ENCODE results near the gene ARSK. TPM values are rescaled to one million over a fixed set of nuclear protein-coding genes. Genes with fewer than 3 reads are reported as not detected.
A peak's percentile ranks its signal among the peaks of the same experiment; 100 is the strongest.

The ARSK gene, protein sequence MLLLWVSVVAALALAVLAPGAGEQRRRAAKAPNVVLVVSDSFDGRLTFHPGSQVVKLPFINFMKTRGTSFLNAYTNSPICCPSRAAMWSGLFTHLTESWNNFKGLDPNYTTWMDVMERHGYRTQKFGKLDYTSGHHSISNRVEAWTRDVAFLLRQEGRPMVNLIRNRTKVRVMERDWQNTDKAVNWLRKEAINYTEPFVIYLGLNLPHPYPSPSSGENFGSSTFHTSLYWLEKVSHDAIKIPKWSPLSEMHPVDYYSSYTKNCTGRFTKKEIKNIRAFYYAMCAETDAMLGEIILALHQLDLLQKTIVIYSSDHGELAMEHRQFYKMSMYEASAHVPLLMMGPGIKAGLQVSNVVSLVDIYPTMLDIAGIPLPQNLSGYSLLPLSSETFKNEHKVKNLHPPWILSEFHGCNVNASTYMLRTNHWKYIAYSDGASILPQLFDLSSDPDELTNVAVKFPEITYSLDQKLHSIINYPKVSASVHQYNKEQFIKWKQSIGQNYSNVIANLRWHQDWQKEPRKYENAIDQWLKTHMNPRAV
- polyA plus RNA-seq (2013, experiment 1 of 2; ENCODE audit: insufficient read length): 6.0 TPM
- 6.0 TPM for polyA plus RNA-seq (2013, experiment 2 of 2; ENCODE audit: insufficient read length)

DNA sequence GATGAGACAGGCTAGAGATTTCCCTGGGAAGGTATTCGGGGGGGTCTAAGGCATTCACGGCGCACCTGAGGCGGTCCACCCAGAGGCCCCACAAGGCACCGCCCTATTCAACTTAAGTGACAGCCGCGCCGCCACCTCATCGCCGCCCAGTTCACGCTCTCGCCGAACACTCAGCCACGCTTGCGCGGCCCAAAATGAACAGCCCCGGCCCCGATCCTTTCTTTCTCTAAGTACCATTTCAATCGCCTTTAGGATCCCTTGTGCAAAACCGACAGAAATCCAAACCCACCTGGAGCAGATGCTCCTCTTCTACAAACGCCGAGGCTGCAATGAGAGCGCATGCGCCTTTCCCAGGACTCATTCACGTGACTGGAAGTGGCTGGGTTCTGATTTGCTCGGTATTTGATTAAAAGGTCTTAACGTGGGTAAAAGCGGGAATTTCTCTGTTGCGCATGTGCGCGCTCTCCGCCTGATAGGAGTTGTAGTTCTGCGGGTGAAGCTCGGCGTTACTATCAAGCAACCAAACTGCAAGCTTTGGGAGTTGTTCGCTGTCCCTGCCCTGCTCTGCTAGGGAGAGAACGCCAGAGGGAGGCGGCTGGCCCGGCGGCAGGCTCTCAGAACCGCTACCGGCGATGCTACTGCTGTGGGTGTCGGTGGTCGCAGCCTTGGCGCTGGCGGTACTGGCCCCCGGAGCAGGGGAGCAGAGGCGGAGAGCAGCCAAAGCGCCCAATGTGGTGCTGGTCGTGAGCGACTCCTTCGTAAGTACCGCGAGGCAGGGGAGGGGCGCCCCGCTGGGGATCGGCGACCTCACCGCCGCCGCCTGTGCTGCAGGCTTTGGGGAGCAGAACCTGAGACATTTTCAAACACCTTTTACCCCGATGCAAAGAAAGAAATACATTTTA, at the start of gene ARSK, which contains the start of gene SKIC3:
Gene ARSK (plus strand): TSS at position 455 of the 902 bp plus-strand sequence. CDS start 178 bp downstream, at position 633.
Gene SKIC3 (minus strand): TSS at position 331 of the 902 bp plus-strand sequence. CDS start 7,827 bp downstream, outside the sequence.
- peak; percentile 99 for DNase-seq

DNA sequence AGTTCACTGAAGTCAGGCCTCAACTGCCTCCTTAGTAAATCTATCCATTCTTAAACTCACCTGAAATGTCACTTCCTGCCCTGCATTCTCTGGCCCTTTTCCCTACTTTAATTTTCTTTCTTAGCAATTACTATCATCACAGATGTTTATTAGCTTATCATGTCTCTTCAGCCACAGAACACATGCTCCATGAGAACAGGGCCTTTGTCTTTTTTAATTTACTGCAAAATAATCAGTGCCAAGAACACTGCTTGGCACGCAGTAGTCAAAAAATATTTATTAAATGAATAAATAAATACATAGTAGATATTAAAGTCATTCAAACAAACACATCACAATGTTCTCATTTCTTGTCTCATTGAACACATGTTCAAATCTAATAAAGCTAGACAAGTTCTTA, 46.4 kb upstream of the ARSK start:
- no peak for DNase-seq

DNA sequence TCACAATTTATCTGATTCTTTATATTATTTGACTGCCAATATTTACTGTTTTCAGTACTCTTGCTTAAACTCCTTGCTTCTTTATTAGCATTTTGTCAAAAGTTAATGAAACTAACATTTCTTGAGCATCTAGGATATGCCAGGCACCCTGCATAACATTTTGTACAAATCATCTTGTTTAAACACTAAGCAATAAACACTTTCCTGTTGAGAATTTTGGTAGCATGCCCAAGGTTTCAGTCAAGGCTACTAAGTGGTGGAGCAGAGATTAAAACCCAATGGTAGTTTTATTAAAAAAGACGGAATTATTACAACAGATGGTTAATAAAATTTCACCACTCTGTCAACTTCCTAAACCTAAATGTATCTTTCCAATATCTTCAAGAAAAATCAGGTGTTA, 43.3 kb upstream of the ARSK start:
- no peak for DNase-seq

DNA sequence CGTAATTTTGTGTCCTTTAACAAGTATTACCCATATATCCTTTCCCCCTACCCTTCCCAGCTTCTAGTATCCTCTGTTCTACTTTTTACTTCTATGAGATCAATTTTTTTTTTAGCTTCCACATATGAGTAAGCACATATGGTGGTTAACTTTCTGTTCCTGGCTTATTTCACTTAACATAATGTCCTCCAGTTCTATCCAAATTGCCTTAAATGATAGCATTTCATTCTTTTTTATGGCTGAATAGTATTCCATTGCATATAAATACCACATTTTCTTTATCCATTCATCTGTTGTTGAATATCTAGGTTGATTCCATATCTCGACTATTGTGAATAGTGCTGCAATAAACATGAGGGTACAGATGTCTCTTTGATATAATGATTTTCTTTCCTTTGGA, 36.5 kb upstream of the ARSK start:
- no peak for DNase-seq

DNA sequence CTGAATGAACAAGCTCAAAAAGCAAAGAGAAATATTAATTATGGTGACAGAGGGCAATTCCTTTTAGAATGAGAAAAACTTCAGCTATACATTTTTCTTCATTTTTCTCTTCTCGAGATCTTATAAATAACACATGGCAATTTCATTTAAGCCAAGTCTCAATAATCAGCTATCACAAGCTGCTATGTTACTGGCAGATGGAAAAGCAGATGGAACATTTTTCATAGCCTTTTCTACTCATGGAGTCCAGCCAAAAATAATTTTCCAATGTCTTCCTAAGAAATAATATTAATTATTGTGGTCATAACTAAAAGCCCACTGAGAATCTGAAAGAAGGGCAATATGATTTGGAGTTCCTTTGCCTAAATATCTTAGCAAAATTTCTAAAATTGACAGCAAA, 35.8 kb upstream of the ARSK start:
- no peak for DNase-seq

DNA sequence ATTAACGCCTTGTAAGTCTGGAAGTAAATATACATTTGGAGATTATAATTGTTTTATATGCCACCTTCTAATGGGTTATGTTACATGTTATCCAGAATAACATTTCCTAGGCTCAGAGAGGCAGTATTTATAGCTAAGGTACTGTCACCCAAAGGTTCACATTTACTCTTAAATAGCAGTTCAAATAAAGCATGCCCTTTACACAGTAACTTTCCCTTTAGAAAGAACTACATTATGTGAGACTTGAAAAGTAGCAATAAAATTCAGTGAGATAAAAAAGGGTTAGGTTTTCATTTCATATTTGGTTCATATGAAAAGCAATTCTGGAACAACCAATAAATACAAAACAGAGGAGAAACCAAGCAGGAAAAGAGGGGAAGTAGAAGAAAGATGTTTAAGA, 35.2 kb upstream of the ARSK start:
- no peak for DNase-seq

DNA sequence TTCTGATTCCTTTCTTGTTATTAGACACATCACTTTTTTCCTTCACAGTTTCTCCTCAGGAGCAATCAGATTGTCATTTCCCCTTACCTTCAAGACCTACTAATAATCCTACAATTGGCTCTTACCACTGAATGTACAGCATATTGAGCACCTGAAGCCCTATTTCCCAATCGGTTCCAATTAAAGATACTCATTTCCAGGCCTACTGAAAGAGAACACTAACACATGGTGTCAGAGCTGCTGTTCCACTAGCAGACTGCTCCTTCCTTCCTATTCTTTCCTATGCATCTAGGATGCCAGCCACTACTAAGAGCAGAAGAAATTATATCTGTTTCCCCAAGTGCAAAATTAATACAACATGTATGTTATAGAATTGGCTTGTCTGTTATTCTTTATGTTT, 34.7 kb upstream of the ARSK start:
- DNase-seq: no peak

DNA sequence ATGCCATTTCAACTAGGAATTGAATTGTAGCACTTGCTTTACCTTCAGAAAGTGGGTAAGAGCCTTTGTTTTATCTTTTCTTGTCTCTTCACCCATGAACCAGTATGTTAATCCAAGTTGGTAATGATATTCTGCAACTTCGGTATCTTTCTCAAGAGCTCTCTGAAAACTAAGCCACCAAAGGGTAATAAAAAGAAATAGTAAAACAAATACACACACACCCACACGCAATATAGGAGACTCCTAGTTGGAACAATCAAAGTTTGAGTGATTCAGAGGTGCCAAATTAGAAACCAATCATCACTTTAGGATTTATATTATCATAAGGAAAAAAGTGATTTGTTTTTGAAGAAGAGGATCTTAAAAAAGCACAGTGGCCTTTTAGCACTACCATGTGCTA, 30.5 kb upstream of the ARSK start:
- DNase-seq: no peak

DNA sequence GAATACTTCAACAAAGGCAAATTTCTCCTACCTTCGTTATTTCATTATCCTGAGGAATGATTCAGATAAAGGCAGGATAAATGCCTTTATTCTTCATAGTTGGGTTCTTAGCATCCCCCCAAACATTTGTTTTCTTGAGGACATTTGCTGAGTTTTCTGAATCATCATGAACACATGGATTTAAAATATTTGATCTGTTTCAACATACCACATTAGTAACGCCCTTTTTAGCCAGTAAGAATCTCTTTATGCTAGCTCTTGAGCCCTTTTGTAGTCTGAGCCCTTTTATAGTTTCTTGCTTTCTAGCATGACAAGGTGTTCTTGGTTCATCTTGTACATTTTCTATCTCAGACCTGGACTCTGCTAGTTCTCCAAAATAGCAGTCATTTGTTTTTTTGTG, 28.0 kb upstream of the ARSK start:
- no peak for DNase-seq

DNA sequence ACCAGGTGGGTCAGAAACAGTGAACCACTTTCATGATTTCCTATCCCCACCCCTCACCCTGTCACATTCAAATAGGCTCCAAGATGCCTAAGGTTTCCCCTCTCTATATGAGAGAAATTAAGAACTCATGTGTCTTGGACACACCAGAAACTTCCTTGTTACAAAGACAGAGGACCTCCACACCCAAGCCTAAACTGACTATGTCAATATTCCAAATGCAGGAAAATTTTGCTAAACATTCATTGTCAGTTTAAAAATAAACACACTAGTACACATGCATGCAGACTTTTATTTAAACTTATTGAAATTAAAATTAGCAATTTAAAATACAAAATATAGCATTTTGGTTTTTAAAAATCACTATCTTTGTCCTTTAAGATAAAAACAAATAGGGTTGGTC, 26.3 kb upstream of the ARSK start:
- no peak for DNase-seq

DNA sequence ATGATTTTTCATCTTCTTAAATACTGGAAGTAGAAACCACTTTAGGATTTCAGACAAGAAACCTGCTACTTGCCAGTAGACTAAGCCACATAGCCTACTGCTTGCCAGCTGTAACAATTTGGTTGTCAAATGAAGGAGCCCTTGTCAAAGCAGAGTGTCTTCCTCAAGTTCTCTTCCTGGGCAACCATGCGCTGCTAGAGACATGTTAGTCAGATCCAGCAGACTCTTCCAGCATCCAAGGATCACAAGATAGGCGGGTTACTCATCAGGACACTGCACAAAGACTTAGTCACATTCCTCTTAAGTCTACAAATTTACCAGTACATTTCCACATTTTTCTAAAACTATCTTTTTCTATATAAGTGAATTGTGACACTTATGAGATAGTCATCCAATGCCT, 24.5 kb upstream of the ARSK start:
- peak; percentile 87 for DNase-seq

DNA sequence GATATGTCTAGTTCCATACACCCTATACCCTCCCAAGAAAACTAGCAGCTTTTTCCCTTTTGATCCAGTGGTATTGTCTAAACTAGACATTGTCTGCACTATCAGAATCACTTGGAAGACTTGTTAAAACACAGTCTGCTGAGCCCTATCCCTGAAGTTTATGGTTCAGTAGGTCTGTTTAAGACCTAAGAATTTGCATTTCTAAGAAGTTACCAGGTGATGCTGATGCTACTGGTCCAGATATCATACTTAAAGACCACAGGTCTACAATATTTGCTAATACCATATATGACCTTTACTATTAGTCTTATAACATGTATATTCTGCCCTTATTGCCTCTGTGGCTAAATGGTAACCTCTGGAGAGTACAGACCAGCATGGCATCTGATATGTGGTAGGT, 23.4 kb upstream of the ARSK start:
- no peak for DNase-seq

DNA sequence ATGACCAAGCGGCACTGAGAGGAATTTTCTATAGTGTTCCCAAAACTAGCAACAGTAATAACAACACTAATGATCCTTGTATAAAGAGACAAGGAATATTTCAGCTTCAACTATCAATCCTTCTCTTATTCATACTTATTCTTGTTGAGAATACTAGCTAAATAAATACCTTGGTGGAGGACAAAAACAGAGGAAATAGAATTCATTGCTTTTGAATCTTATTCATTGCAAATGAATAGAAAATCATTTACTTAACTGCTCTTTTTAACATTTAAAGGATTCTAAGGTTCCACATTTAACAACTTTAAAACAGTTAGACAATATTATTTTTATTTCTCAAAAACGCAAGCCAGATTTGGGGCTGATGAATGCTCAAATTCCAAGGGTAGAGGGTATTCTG, 22.5 kb upstream of the ARSK start:
- DNase-seq: no peak

DNA sequence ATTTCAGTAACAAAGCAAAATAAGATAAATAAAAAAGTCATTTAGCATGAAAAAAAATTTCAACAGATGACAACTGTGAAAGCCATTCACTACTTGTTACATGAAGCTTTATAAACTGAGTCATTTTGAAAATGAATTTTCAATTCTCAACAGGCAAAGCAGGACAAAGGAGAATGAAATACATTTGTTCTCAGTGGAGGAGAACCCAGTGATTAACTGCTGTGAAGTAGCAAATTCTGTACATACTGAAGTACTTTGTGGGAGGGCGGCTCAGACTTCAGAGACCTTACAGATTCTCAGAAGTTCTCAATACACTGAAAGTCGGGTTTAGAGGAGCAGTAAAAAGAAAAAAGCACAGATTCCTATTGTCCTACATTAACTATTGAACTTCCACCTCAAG, 21.8 kb upstream of the ARSK start:
- DNase-seq: peak; percentile 40

DNA sequence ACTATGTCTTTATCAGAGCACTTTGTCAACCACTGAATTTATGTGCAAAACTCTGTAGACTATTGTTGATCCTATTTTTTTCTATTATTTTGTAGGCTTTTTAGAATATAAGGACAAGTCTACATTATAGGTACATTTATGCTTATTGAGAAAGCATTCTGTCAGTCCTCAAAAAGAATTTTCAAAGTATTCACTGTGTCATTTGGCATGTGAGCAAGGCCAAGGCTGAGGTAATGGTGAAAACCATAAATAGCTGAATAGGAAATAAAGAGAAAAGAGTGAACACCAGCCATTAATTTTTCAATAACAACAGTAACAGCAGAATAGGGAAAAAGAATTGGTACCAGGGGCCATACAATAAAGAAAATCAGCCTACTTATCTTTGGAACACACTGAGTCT, 21.1 kb upstream of the ARSK start:
- peak; percentile 14 for DNase-seq

DNA sequence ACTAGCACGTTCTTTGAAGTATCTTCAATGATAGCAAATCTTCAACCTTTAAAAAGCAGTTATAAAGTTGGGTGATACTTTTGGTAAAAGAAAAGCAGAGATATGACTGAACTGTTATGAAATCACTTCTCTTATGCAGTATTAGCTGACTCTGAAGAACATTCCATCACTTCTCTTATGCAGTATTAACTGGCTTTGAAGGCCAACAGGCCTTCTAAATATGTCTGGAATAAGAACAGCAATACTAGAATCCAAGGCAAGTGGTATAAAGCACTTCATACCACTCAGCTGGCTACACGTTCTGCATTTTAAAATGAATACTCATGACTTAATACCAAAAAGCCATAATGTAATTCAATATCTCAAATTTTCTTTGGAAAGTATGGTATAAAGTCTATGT, 17.4 kb upstream of the ARSK start:
- DNase-seq: no peak

DNA sequence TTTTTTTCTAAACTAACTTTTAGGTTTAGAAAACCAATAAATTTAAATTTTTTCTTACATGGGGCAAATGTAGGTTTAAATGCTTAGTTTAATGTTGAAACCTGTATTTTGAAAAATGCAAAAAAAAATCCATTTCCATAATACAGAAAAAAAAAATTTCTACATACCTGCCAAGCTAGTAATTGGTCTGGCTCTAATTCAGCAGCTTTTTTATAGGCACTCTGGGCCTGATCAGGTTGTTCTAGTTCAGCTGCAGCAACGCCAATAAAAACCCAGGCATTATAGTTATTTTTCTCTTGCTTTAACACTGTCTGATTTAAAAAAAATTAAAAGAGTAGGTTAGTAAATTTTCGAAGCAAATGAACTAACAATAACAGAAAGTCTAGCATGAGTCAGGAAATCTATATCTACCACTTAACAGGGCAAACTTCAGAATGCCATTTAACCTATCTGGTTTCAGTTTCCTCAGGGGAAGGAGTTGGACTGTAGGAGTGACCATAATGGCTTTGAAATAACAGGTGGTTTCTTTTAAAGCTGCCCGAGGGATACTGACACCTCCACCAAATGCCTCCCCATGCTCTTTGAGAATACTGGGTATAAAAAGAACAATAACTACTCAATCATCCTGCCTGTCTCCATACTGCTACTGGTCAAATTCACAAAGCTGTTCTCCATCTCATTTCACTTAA, 11.7 kb upstream of the ARSK start:
- DNase-seq: no peak

DNA sequence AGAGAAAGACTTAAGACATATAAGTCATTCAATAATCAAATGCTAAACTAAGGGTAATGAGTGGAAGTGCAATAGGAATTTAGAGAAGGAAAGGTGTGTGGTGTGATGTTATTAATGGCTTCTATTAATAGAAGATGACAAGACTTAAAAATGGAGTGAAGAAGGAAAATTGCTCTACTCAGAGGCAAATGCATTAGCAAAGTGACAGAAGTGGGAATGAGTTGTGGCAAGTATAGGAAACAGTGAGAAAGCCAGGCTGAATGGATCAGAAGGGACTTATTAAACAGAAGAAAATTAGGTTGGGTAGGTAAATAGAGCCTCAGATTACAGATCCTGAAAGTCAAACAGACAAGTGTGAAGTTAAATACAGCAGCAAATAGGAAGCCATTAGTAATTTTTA, 5.9 kb upstream of the ARSK start:
- no peak for DNase-seq

DNA sequence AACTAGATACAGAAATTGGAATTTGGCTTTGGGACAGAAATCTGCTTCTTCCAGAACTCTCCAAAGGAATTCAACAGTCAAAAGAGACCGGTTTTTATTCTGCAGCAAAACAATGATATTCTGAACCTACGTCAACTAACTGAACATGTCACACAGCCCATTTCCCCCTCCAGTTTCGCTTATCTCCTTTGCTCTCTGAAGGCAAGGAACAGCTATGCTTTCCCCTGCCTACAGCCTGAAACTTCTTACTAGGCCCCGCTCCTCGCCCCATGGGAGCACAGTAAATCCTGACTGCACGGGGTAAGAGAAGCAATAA, 612 bp upstream of the ARSK start:
- DNase-seq: no peak

DNA sequence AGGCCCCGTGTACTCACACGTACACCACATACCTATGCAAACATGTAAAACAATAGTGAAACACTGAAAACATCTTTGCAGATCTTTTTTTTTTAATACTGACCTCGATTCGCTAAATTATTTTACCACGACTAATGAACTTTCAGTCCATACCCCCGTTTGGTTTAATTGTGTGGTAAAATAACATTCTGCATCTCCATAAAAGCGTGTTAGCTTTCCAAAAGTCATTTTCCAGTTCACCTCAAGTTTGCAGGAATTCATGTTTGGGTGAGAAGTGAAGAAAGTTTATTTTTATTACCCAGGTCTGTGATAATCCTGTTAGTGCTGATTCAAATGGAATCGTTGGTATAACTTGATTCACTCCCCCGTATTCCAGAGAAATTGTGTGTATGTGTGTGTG, 652 bp downstream of the ARSK start:
- no peak for DNase-seq

DNA sequence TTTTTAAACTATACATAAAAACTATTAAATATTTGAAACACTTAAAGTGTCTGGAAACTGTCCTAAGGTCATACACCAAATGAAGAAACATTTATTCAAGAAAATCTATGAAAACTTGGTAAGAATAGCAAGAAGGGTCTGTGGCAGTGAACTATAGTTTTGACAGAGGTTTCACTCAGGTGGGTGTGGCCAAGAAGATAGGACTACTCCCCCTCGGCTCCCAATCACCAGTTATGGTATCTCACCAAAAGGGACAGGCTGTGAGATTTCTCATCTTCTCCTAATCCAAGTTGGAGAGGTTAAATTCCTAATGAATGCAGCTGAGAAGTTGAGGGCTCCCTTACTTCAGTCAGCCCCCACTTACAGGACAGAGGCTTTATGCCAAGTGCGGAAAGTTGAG, 2.9 kb downstream of the ARSK start:
- DNase-seq: no peak

DNA sequence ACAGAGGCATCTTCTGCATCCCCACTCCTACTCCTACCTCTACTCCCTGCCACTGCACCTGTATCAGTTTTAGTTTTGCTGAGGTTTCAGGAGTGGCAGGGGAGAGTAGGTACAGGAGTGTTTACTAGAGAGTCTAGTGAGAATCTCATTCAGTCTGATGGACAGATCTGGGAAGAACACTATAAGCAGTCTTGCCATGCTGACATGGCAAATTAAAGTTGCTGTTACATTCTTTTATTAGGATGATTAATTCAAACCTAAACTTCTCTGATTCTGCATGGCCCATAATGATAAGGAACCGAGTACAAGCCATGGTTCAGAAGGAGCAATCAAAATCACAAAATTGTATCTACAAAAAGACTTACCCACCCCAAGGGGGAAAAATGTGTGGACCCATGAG, 7.4 kb downstream of the ARSK start:
- no peak for DNase-seq

DNA sequence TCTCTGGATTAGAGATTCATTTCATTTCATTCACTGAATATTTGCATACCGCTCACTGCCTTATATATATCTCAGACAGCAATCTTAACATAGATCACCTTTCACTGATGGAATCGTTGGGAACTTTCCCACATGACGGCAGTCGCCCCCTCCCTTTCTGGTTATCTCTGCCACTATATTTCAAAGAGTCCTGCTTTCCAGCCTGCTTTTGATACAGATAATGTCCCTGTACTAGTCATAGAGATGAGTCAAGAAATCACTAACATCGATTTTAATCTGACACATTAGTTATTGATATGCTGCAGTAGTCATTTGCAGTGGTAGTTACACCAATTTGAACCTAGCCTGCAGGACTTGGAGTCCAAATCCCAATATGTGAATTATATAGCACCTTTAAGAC, 8.5 kb downstream of the ARSK start:
- DNase-seq: no peak

Measured in fibroblast of skin of back (primary cell).